Neural cell (in vitro differentiated cells): ENCODE results near the gene MRPS31. TPM values are rescaled to one million over a fixed set of nuclear protein-coding genes. Genes with fewer than 3 reads are reported as not detected.

Source experiments
- H2AFZ ChIP-seq: fragments of 200-600, 300-800 bp; sonication (generic), shearing (Covaris generic); 2 replicates; pipeline ENCODE4 v1.6.0; 2014; ENCODE audit warnings: low read depth, mild to moderate bottlenecking, antibody characterized with exemption, low read length, moderate library complexity
- H3F3A ChIP-seq: fragments of 200-600 bp; shearing (Covaris generic); 2 replicates; pipeline ENCODE4 v1.6.1; 2016; ENCODE audit warnings: mild to moderate bottlenecking, moderate library complexity, mixed read lengths, antibody characterized with exemption, low read length; ENCODE audit not compliant: insufficient read depth, poor library complexity, severe bottlenecking
- H3K27ac ChIP-seq: fragments of 200-600, 300-800 bp; sonication (generic), shearing (Covaris generic); 2 replicates; pipeline ENCODE4 v1.5.1; 2014; ENCODE audit warnings: mild to moderate bottlenecking, low read length, moderate library complexity
- H3K27me3 ChIP-seq: fragments of 300-800, 200-600 bp; sonication (generic), shearing (Covaris generic); 2 replicates; pipeline ENCODE4 v1.6.0; 2014; ENCODE audit warnings: mild to moderate bottlenecking, low read depth, low read length, moderate library complexity; ENCODE audit not compliant: insufficient read depth
- H3K36me3 ChIP-seq: fragments of 300-800, 200-600 bp; sonication (generic), shearing (Covaris generic); 2 replicates; pipeline ENCODE4 v1.5.1; 2014; ENCODE audit warnings: mild to moderate bottlenecking, antibody characterized with exemption, low read length, moderate library complexity; ENCODE audit not compliant: insufficient read depth
- H3K4me2 ChIP-seq: fragments of 300-800, 200-600 bp; sonication (generic), shearing (Covaris generic); 2 replicates; pipeline ENCODE4 v1.6.0; 2014; ENCODE audit warnings: mild to moderate bottlenecking, low read length
- H3K4me3 ChIP-seq: fragments of 300-800, 200-600 bp; sonication (generic), shearing (Covaris generic); 2 replicates; pipeline ENCODE4 v1.5.1; 2014; ENCODE audit warnings: mild to moderate bottlenecking, low read length, moderate library complexity
- H3K79me2 ChIP-seq: fragments of 200-600 bp; shearing (Covaris generic); replicated peaks from 2 replicates; pipeline ENCODE4 v1.6.0; 2014; ENCODE audit warnings: mild to moderate bottlenecking, low read length, moderate library complexity; ENCODE audit not compliant: insufficient read depth
- H3K9ac ChIP-seq: fragments of 300-800, 200-600 bp; sonication (generic), shearing (Covaris generic); 2 replicates; pipeline ENCODE4 v1.6.1; 2016; ENCODE audit warnings: mild to moderate bottlenecking, low read length, mixed read lengths
- H3K9me2 ChIP-seq: fragments of 200-600 bp; shearing (Covaris generic); 2 replicates; pipeline ENCODE4 v1.6.1; 2016; ENCODE audit warnings: mild to moderate bottlenecking, low read length, mixed read lengths; ENCODE audit not compliant: insufficient read depth
- H3K9me3 ChIP-seq: fragments of 200-600, 300-800 bp; sonication (generic), shearing (Covaris generic); 2 replicates; pipeline ENCODE4 v1.6.1; 2016; ENCODE audit warnings: mild to moderate bottlenecking, mixed run types, low read length, moderate library complexity, mixed read lengths
- H4K20me1 ChIP-seq: fragments of 200-600 bp; shearing (Covaris generic); 2 replicates; pipeline ENCODE4 v1.6.1; 2016; ENCODE audit warnings: mild to moderate bottlenecking, mixed run types; ENCODE audit not compliant: insufficient read depth
- EP300 ChIP-seq: fragments of 450-650 bp; conservative IDR thresholded peaks from 2 replicates; pipeline ENCODE4 v1.6.1; 2014; ENCODE audit warnings: antibody characterized with exemption, mild to moderate bottlenecking, moderate library complexity; ENCODE audit not compliant: poor library complexity, severe bottlenecking
- EZH2 ChIP-seq: fragments of 200-600, 300-800 bp; shearing (Covaris generic), sonication (generic); IDR thresholded peaks from 2 replicates; pipeline ENCODE4 v1.6.1; 2014; ENCODE audit warnings: antibody characterized with exemption, low read length, borderline replicate concordance, mild to moderate bottlenecking; ENCODE audit not compliant: insufficient read depth, poor library complexity, severe bottlenecking
- MXI1 ChIP-seq: fragments of 450-650 bp; conservative IDR thresholded peaks from 2 replicates; pipeline ENCODE4 v1.6.1; 2014; ENCODE audit warnings: antibody characterized with exemption, mild to moderate bottlenecking; ENCODE audit not compliant: poor library complexity, severe bottlenecking
- POLR2AphosphoS5 ChIP-seq: IDR thresholded peaks from 2 replicates; pipeline ENCODE4 v1.6.1; 2012
- RAD21 ChIP-seq: fragments of 450-650 bp; conservative IDR thresholded peaks from 2 replicates; pipeline ENCODE4 v1.6.1; 2014; ENCODE audit warnings: antibody characterized with exemption, mild to moderate bottlenecking, moderate library complexity
- SMC3 ChIP-seq: fragments of 450-650 bp; conservative IDR thresholded peaks from 2 replicates; pipeline ENCODE4 v1.6.1; 2014; ENCODE audit warnings: antibody characterized with exemption, mild to moderate bottlenecking, moderate library complexity; ENCODE audit not compliant: poor library complexity
- TAF1 ChIP-seq: IDR thresholded peaks from 2 replicates; pipeline ENCODE4 v1.6.1; 2012; ENCODE audit warnings: low read depth
- polyA plus RNA-seq: library from polyadenylated mRNA; depleted of rRNA; stranded (reverse); fragments of >200 nt; gene quantifications from 2 replicates; pipeline ENCODE4 v1.2.3, GENCODE V29; 2014
- TF ChIP-seq, protein P1 (sequence below): IDR thresholded peaks from 2 replicates; pipeline ENCODE4 v1.6.1; 2012; ENCODE audit warnings: borderline replicate concordance
- TF ChIP-seq, protein P2 (sequence below): fragments of 450-650 bp; IDR thresholded peaks from 2 replicates; pipeline ENCODE4 v1.5.1; 2014; ENCODE audit warnings: antibody characterized with exemption, mild to moderate bottlenecking, moderate library complexity; ENCODE audit not compliant: poor library complexity, severe bottlenecking

Gene MRPS31
- polyA plus RNA-seq, 1 donor from 2014 or later: 72.4 TPM

DNA sequence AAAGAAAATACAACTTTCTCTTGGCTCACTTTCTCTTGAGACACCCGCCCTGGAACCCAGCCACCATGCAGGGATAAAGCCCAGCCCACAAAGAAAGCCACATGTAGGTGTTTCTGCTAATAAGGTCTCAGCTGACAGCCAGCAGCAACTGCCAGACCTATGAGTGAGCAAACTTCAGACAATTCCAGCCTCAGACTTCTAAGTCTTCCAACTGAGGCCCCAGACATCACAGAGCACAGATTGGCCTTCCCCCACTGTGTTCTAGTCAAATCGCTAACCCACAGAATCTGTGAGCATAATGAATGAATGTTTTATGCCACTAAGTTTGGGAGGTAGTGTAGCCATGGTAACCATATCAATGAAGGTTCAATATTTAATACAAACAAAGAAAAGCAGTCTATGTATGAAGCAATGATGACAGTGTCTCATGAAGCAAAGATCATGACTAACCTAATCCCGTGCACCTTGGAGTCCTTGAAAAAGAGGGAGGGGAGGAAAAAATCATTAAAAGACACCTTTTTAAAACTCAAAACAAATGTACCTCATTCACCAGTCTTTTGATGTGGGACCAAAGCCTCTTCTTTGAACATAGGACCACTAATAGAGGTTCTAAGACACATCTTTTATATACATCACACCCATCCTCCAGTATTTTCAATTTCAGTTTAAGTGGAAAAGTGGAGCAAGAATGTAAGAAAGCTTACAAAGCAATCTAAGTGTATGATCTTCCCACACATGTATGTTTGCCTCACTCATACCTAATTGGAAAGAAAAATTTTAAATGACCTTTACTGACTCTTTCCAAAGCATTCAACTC lies 6.2 kb downstream of the MRPS31 start:
- H4K20me1 ChIP-seq: no peaks in the 10 kb centered on the region
- H3K4me2 ChIP-seq: no peak overlapping the region
- no peaks in the 10 kb centered on the region for H3K9me3 ChIP-seq
- no peaks in the 10 kb centered on the region for H3K9me2 ChIP-seq
- no peak overlapping the region for H3K9ac ChIP-seq
- H3K79me2 ChIP-seq: peaks cover 12% of the 10 kb centered on the region
- H3K27me3 ChIP-seq: no peaks in the 10 kb centered on the region
- no peak overlapping the region for H2AFZ ChIP-seq
- H3K4me3 ChIP-seq: no peak overlapping the region
- no peaks in the 10 kb centered on the region for H3F3A ChIP-seq
- no peak for TF ChIP-seq RAD21
- TF ChIP-seq, protein P1, sequence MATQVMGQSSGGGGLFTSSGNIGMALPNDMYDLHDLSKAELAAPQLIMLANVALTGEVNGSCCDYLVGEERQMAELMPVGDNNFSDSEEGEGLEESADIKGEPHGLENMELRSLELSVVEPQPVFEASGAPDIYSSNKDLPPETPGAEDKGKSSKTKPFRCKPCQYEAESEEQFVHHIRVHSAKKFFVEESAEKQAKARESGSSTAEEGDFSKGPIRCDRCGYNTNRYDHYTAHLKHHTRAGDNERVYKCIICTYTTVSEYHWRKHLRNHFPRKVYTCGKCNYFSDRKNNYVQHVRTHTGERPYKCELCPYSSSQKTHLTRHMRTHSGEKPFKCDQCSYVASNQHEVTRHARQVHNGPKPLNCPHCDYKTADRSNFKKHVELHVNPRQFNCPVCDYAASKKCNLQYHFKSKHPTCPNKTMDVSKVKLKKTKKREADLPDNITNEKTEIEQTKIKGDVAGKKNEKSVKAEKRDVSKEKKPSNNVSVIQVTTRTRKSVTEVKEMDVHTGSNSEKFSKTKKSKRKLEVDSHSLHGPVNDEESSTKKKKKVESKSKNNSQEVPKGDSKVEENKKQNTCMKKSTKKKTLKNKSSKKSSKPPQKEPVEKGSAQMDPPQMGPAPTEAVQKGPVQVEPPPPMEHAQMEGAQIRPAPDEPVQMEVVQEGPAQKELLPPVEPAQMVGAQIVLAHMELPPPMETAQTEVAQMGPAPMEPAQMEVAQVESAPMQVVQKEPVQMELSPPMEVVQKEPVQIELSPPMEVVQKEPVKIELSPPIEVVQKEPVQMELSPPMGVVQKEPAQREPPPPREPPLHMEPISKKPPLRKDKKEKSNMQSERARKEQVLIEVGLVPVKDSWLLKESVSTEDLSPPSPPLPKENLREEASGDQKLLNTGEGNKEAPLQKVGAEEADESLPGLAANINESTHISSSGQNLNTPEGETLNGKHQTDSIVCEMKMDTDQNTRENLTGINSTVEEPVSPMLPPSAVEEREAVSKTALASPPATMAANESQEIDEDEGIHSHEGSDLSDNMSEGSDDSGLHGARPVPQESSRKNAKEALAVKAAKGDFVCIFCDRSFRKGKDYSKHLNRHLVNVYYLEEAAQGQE: no peak
- TF ChIP-seq EZH2: no peak
- TF ChIP-seq EP300: no peak
- no peak for TF ChIP-seq SMC3
- TF ChIP-seq, protein P2, sequence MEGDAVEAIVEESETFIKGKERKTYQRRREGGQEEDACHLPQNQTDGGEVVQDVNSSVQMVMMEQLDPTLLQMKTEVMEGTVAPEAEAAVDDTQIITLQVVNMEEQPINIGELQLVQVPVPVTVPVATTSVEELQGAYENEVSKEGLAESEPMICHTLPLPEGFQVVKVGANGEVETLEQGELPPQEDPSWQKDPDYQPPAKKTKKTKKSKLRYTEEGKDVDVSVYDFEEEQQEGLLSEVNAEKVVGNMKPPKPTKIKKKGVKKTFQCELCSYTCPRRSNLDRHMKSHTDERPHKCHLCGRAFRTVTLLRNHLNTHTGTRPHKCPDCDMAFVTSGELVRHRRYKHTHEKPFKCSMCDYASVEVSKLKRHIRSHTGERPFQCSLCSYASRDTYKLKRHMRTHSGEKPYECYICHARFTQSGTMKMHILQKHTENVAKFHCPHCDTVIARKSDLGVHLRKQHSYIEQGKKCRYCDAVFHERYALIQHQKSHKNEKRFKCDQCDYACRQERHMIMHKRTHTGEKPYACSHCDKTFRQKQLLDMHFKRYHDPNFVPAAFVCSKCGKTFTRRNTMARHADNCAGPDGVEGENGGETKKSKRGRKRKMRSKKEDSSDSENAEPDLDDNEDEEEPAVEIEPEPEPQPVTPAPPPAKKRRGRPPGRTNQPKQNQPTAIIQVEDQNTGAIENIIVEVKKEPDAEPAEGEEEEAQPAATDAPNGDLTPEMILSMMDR: no peak
- TF ChIP-seq POLR2AphosphoS5: no peak
- no peaks in the 10 kb centered on the region for H3K36me3 ChIP-seq
- H3K27ac ChIP-seq: no peak overlapping the region

DNA sequence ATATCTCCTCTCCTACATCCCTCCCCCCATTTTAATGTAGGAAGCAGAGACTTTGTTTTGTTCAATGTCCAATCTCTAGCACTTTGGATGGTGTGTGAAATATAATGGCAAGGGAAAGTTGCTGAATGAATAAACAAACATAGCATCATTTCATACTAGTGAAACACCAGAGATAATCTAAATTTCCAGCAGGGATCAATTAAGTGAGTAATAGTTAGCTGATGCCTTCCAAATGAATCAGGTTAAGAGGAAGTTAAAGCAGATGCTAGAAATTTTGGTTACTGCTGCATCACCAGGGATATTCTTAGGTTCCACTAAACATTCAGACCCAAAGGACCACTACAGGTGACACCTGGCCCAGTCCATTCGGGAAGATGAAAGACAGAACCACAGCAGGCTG lies 8.1 kb downstream of the MRPS31 start:
- H3K27me3 ChIP-seq: no peaks in the 10 kb centered on the region
- H3K36me3 ChIP-seq: no peaks in the 10 kb centered on the region
- TF ChIP-seq RAD21 (no peak), EZH2 (no peak), EP300 (no peak), POLR2AphosphoS5 (no peak), MXI1 (no peak), TAF1 (no peak), SMC3 (no peak)
- TF ChIP-seq, protein P1: no peak
- TF ChIP-seq, protein P2: no peak
- H3K27ac ChIP-seq: no peak overlapping the region
- no peak overlapping the region for H2AFZ ChIP-seq
- H3K79me2 ChIP-seq: peaks cover 2% of the 10 kb centered on the region
- H3K9me2 ChIP-seq: no peaks in the 10 kb centered on the region
- H3K4me2 ChIP-seq: no peak overlapping the region
- no peaks in the 10 kb centered on the region for H4K20me1 ChIP-seq
- H3K9me3 ChIP-seq: no peaks in the 10 kb centered on the region
- no peak overlapping the region for H3K9ac ChIP-seq
- H3F3A ChIP-seq: no peaks in the 10 kb centered on the region
- no peak overlapping the region for H3K4me3 ChIP-seq
